HepG2 (cell line): ENCODE data around the gene DDRGK1.

Source experiments
- ATF3 ChIP-seq: sonication (generic); formaldehyde crosslinking; IDR thresholded peaks from 2 replicates; pipeline ENCODE4 v1.4.0; 2020; ENCODE audit warnings: missing genetic modification reagents
- CREB1 ChIP-seq, 2 experiments: fragments of 450-650 bp in 1 of 2; IDR thresholded peaks; 2 replicates each; pipeline ENCODE4 v1.6.1; 2016 to 2017; ENCODE audit warnings: control low read depth in 1 of 2, mild to moderate bottlenecking in 1 of 2, missing compliant biosample characterization in 1 of 2, missing genetic modification characterization in 1 of 2
- CTCF ChIP-seq: sonication (generic); formaldehyde crosslinking; IDR thresholded peaks from 2 replicates; pipeline ENCODE4 v1.5.0; 2020; ENCODE audit warnings: mild to moderate bottlenecking, missing genetic modification reagents, moderate library complexity
- HNF4A ChIP-seq: sonication (generic); formaldehyde crosslinking; IDR thresholded peaks from 2 replicates; pipeline ENCODE4 v1.4.0; 2020; ENCODE audit warnings: missing genetic modification reagents
- MXI1 ChIP-seq: IDR thresholded peaks from 3 replicates; pipeline ENCODE4 v1.6.1; 2012; ENCODE audit warnings: low read depth, low read length, inconsistent platforms, borderline replicate concordance
- ZBTB33 ChIP-seq: sonication (generic); formaldehyde crosslinking; IDR thresholded peaks from 2 replicates; pipeline ENCODE4 v1.4.0; 2020; ENCODE audit warnings: missing genetic modification reagents
- ZNF337 ChIP-seq: sonication (generic); formaldehyde crosslinking; IDR thresholded peaks from 2 replicates; pipeline ENCODE4 v1.5.1; 2020; ENCODE audit warnings: missing genetic modification reagents, low read depth, mild to moderate bottlenecking, borderline replicate concordance
- ZNF567 ChIP-seq: sonication (generic); formaldehyde crosslinking; IDR thresholded peaks from 2 replicates; pipeline ENCODE4 v1.8.1; 2023; ENCODE audit warnings: mild to moderate bottlenecking, missing genetic modification reagents, borderline replicate concordance

DNA sequence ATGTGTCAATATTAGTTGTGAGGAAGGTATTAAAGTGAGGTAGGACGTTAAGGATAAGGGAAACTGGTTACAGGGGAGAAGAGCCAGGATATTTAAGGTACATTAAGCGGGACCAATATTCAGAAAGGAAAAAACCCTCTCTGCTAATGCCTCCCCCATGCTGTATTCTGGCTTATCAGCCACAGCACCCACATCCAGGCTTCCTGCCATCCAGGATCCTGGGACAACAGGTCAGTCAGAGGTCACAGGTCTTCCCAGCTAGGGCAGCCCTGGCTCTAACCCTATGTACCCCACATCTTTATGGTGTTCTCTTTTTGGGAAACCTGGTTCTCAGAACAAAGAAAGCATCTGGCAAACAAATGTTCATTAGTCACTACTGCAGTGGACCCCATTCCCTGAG, 5.3 kb downstream of the DDRGK1 start:
- TF ChIP-seq ZNF337 (CRISPR knock-in tag) (no peak), CREB1 (IDR thresholded peaks at IDR 0.05) (no peak), CREB1 (CRISPR knock-in tag; IDR thresholded peaks at IDR 0.05) (no peak), ATF3 (CRISPR knock-in tag) (no peak), CTCF (CRISPR knock-in tag) (no peak), ZNF567 (CRISPR knock-in tag) (no peak), HNF4A (CRISPR knock-in tag) (no peak), ZBTB33 (no peak), MXI1 (no peak)
